Eye (tissue), 1 donor: Measurements from ENCODE around the gene PLEKHA4.
"Not testable (repeated sequence)": the region's sequence is repeated elsewhere in the genome, so short reads cannot be mapped to it uniquely, and the experiment has no call there.

ENCODE experiments used
- DNase-seq: peaks from one replicate; pipeline ENCODE4 v3.0.0-alpha.2; 2015

The PLEKHA4 gene

GRCh38 chr19:48868114-48868886 is at the start of gene PLEKHA4:
Gene PLEKHA4, minus strand, starts transcription at chr19:48868617. Its CDS starts 997 bp downstream, at chr19:48867620.
- DNase-seq = peak; percentile 24

- DNase-seq = no peak
Measured at GRCh38 chr19:48918071-48918470, 49.7 kb upstream of the PLEKHA4 start.

- no peak for DNase-seq
Measured at GRCh38 chr19:48915757-48916156, 47.3 kb upstream of the PLEKHA4 start.

- DNase-seq = no peak
Measured at GRCh38 chr19:48914181-48914580, 45.8 kb upstream of the PLEKHA4 start.

GRCh38 chr19:48913114-48913889 is 44.9 kb upstream of the PLEKHA4 start:
- peak; percentile 38 for DNase-seq

GRCh38 chr19:48910803-48911202 is 42.4 kb upstream of the PLEKHA4 start:
- no peak for DNase-seq

- DNase-seq = not testable (repeated sequence)
Measured at GRCh38 chr19:48909424-48910077, 41.1 kb upstream of the PLEKHA4 start.

- no peak for DNase-seq
Measured at GRCh38 chr19:48907671-48908070, 39.3 kb upstream of the PLEKHA4 start.

- DNase-seq = no peak
Measured at GRCh38 chr19:48906324-48906723, 37.9 kb upstream of the PLEKHA4 start.

GRCh38 chr19:48905664-48906063 is 37.2 kb upstream of the PLEKHA4 start:
- DNase-seq = no peak

GRCh38 chr19:48903788-48904187 is 35.4 kb upstream of the PLEKHA4 start:
- DNase-seq = not testable (repeated sequence)

GRCh38 chr19:48902291-48902690 is 33.9 kb upstream of the PLEKHA4 start:
- not testable (repeated sequence) for DNase-seq

- DNase-seq = peak; percentile 28
Measured at GRCh38 chr19:48900477-48901406, 32.3 kb upstream of the PLEKHA4 start.

- DNase-seq = peak; percentile 100
Measured at GRCh38 chr19:48899781-48900476, 31.5 kb upstream of the PLEKHA4 start, which contains the start of gene NUCB1. Gene NUCB1, plus strand, starts transcription at chr19:48900312. Its CDS starts 485 bp downstream, at chr19:48900797.

GRCh38 chr19:48899386-48899749 is 31.0 kb upstream of the PLEKHA4 start:
- not testable (repeated sequence) for DNase-seq

GRCh38 chr19:48897181-48897580 is 28.8 kb upstream of the PLEKHA4 start:
- DNase-seq = no peak

- peak; percentile 70 for DNase-seq
Measured at GRCh38 chr19:48896191-48896720, 27.8 kb upstream of the PLEKHA4 start.

GRCh38 chr19:48895226-48895625 is 26.8 kb upstream of the PLEKHA4 start:
- DNase-seq = no peak

GRCh38 chr19:48890551-48890950 is 22.1 kb upstream of the PLEKHA4 start:
- DNase-seq = no peak

- not testable (repeated sequence) for DNase-seq
Measured at GRCh38 chr19:48889496-48889895, 21.1 kb upstream of the PLEKHA4 start.
